NB4 (cell line): ENCODE data around the gene WLS.

ENCODE experiments used
- DNase-seq: peaks from one replicate; pipeline ENCODE4 v3.0.0; 2010; ENCODE audit warnings: low read depth
- H3K4me3 ChIP-seq: one replicate; pipeline ENCODE4 v1.5.1; 2011; ENCODE audit warnings: mild to moderate bottlenecking, low read depth, low read length, moderate library complexity
- MYC ChIP-seq: IDR thresholded peaks from 2 replicates; pipeline ENCODE4 v1.6.1; 2011; ENCODE audit warnings: low read depth, low read length
- POLR2A ChIP-seq: IDR thresholded peaks from 2 replicates; pipeline ENCODE4 v1.6.1; 2011; ENCODE audit warnings: mild to moderate bottlenecking; ENCODE audit not compliant: insufficient read length; ENCODE audit errors: extremely low read depth
- TF ChIP-seq, protein P1 (sequence below): IDR thresholded peaks from 2 replicates; pipeline ENCODE4 v1.6.1; 2011; ENCODE audit warnings: low read depth, low read length
- TF ChIP-seq, protein P2 (sequence below): IDR thresholded peaks from one replicate; pipeline ENCODE4 v1.5.1; 2012; ENCODE audit warnings: low read depth, low read length

Gene WLS

DNA sequence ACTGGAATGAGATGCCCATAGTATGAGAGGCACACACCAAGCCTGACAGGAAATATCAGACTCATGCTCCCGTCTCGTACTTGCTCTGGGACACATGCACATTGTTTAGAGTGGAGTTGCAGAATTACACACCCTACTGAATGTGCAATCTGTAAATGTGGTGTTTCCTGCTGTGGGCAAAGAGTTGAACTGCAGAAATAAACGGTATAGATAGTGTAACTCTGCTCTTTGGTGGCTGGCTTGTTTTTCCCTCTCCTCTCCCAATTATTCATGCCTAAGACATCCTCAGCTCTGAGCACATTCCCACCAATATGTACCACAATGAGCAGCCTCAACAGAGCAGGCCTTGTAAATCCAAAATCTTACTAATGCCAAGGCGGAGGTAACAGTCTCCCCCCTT is 91.8 kb downstream of the WLS start:
- DNase-seq, result no peak
- no peak overlapping the region for H3K4me3 ChIP-seq
- TF ChIP-seq, protein P1, sequence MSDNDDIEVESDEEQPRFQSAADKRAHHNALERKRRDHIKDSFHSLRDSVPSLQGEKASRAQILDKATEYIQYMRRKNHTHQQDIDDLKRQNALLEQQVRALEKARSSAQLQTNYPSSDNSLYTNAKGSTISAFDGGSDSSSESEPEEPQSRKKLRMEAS, result no peak
- no peak for TF ChIP-seq POLR2A
- TF ChIP-seq, protein P2, sequence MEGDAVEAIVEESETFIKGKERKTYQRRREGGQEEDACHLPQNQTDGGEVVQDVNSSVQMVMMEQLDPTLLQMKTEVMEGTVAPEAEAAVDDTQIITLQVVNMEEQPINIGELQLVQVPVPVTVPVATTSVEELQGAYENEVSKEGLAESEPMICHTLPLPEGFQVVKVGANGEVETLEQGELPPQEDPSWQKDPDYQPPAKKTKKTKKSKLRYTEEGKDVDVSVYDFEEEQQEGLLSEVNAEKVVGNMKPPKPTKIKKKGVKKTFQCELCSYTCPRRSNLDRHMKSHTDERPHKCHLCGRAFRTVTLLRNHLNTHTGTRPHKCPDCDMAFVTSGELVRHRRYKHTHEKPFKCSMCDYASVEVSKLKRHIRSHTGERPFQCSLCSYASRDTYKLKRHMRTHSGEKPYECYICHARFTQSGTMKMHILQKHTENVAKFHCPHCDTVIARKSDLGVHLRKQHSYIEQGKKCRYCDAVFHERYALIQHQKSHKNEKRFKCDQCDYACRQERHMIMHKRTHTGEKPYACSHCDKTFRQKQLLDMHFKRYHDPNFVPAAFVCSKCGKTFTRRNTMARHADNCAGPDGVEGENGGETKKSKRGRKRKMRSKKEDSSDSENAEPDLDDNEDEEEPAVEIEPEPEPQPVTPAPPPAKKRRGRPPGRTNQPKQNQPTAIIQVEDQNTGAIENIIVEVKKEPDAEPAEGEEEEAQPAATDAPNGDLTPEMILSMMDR, result no peak
- no peak for TF ChIP-seq MYC

DNA sequence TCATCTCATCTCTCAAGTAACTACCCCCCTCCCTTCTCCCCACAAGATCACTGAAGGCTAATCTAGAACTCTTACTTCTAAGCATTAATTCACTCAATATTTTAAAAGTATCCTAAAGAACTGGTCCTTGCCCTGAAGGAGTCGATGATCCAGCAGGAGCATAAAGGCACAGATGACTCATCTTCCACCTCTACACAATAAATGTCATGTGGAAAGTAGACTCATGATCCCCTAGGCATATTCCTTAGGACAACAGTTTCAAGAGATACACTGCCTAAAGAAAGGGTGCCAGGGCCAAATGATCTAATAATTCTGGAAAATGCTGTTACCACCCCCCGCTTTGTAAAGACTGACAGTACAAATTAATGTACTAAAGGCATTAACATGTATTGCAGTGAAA is 96.1 kb downstream of the WLS start:
- TF ChIP-seq, protein P2, result no peak
- no peak overlapping the region for H3K4me3 ChIP-seq
- DNase-seq, result no peak

DNA sequence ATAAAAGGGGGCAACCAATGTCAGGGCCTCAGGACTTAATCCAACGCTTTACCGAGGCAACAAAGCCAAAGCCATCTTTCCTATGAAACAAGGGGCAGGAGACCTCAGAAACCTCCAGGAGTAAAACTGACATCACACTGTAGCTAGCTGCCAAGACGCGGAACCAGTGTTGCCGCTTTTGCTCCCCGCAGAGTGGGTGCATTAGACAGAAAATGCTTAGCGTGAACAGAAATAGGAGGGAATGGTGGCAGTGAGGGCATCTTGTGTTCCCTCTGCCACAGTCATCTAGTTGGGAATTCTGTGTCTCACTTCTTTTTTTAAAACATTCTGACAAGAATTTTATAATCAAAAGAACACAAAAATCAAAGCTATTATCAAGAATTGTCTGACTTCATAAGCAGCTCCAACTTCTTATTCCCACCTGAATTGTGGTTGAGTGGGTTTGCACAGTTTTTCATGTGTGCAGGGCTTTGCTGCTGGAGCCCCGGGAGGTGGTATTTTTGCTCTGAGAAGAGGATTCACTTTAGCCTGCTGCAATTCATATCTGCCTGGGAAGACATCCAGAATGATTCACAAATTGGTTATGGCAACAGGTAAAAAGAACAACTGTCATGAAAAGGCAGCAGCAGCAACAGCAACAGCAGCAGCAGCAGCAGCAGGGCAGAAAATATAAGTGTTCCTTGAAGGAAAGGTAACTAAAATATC is 99.7 kb downstream of the WLS start:
- no peak overlapping the region for H3K4me3 ChIP-seq
- no peak for DNase-seq
- TF ChIP-seq, protein P1, result no peak
- TF ChIP-seq POLR2A, result no peak
- TF ChIP-seq, protein P2, result no peak
- no peak for TF ChIP-seq MYC

DNA sequence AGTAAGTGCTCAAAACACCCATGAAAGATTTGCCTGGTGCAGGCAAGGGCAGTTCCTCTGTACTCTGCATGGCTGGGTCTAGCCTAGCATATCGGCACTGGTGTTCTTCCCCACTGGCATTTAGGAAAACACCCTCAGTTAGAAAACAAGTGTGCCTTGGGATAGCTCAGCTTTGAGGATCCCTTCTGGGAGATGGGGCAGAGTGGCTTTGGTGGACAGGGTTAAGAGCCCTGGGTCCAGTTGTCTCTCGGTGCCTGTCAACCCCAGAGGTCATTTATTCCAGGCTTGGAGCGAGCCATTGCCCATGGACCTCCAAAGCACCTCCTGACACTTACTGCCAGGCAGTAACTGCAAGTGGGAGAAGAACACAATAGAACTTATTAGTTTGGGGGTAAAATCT is 101.1 kb downstream of the WLS start:
- no peak for TF ChIP-seq MYC
- TF ChIP-seq, protein P2, result no peak
- no peak for TF ChIP-seq POLR2A
- TF ChIP-seq, protein P1, result no peak
- DNase-seq, result no peak
- no peak overlapping the region for H3K4me3 ChIP-seq

DNA sequence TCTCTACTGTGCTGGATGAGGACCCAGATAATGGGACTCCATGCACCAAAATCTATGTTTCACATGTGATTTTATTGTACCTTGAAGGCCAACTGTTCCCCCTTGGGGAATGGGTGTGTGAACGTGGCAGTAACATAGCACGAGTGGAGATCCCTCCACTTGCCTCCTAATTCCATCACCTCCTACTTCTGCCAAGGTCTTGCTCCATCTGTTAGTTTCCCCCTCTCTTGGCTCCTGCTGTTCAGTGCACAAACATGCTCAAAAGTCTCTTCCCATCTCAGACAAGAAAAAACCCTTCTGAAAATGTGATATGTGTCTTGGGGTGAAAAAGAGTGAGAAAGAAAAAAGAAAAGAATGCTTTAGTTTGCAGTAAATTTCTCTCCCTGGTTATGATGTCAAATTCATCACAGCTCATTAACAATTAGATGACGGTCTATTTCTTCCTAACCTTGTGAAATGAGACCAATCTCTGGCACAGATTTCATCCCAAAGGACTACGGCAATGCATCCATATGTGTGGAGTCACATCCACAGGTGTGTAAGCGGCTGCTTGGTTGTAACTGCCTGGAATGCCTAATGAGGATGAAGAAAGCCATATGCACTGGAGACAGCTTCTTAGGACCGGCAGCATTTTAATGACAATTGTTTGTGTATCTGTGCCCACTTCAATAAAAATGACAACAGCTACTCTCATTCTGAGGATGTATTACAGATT is 102.6 kb downstream of the WLS start:
- TF ChIP-seq, protein P1, result no peak
- TF ChIP-seq MYC (no peak), POLR2A (no peak)
- TF ChIP-seq, protein P2, result no peak
- no peak for DNase-seq

DNA sequence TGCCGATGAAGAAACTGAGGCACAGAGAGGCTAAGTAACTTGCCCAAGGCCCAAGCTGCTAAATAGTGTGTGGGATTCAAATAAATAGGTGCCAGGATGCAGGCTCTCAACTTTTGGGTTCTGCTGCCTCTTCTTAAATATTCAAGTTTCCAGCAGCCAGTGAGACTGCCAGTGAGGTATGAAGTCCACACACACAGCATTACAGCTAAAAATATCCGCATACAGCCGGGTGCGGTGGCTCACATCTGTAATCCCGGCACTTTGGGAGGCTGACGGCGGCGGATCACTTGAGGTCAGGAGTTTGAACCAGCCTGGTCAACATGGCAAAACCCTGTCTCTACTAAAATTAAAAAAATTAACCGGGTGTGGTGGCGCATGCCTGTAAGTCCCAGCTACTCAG is 103.5 kb downstream of the WLS start:
- H3K4me3 ChIP-seq, result no peak overlapping the region
- no peak for DNase-seq
- TF ChIP-seq, protein P2, result no peak
- TF ChIP-seq, protein P1, result no peak
- TF ChIP-seq POLR2A (no peak), MYC (no peak)

More for the DNA sequence above, 102.6 kb downstream of the WLS start:
- H3K4me3 ChIP-seq, result no peak overlapping the region
